ENCODE data around the gene SPTY2D1. TPM values are rescaled to one million over a fixed set of nuclear protein-coding genes. Genes with fewer than 3 reads are reported as not detected.
"Not testable (repeated sequence)": the region's sequence is repeated elsewhere in the genome, so short reads cannot be mapped to it uniquely, and the experiment has no call there.

SPTY2D1 gene
- polyA plus RNA-seq, 3 donors, result 8.4 to 14.9 (median 11.8) TPM

DNA sequence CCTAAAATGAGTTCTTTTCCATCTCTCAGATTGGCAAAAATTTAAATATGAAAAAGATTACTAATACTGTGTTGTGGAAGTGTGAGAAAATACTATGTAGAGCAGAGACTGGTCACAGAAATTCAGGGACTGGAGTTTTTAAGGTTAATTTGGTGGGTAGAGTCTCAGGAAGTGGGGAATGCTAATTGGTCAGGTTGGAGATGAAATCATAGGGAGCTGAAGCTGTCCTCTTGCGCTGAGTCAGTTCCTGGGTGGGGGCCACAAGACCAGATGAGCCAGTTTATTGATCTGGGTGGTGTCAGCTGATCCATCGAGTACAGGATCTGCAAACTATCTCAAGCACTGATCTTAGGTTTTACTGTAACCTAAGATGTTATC is 35.1 kb upstream of the SPTY2D1 start:
- no peaks in the 10 kb centered on the region for H3K79me2 ChIP-seq (ENCODE audit: insufficient read depth, low read length)
- no peak overlapping the region for H3K27ac ChIP-seq (ENCODE audit: low read depth in 1 of 2, low read length in 2 of 2)
- Mint-ChIP-seq H3K9me3 (peaks cover 0 to 8% (median 0%) of the 10 kb centered on the region in 7 donors), H3K36me3 (no peaks in the 10 kb centered on the region), H3K27me3 (ENCODE audit: low read depth in 3 of 3) (peaks cover 0 to 10% (median 3%) of the 10 kb centered on the region in 3 donors), H3K4me3 (peak overlapping the region in 1 of 2 donors; percentile 49), H3K27ac (peak overlapping the region in 1 of 7 donors; percentile 68), H3K4me1 (peaks cover 40% of the 10 kb centered on the region)
- peak in 1 of 3 donors; percentile 28 for DNase-seq
- H3K9ac ChIP-seq (ENCODE audit: insufficient read depth, low read length, poor library complexity, severe bottlenecking), result no peak overlapping the region
- no peak overlapping the region for H3K4me3 ChIP-seq (replicated peaks in 1 of 3; ENCODE audit: low read depth in 2 of 3, low read length in 3 of 3)
- intact Hi-C loops (cut with micrococcal nuclease), result no loop called here
- peaks cover 23 to 29% of the 10 kb centered on the region in 2 donors for H3K4me1 ChIP-seq (ENCODE audit: control insufficient read depth in 1 of 2, insufficient read depth in 2 of 2, low read length in 2 of 2)
- H4K20me1 ChIP-seq (ENCODE audit: insufficient read depth, low read length), result no peaks in the 10 kb centered on the region
- H2AFZ ChIP-seq (ENCODE audit: insufficient read depth, low read depth, low read length, poor library complexity, severe bottlenecking), result peak overlapping the region; percentile 13
- H3K4me2 ChIP-seq (replicated peaks; ENCODE audit: extremely low read depth, low read length, poor library complexity, severe bottlenecking), result no peak overlapping the region
- no peaks in the 10 kb centered on the region for H3K9me3 ChIP-seq (replicated peaks in 1 of 2; ENCODE audit: control insufficient read depth in 1 of 2, insufficient read depth in 1 of 2, low read length in 2 of 2)
- TF ChIP-seq, protein P1, sequence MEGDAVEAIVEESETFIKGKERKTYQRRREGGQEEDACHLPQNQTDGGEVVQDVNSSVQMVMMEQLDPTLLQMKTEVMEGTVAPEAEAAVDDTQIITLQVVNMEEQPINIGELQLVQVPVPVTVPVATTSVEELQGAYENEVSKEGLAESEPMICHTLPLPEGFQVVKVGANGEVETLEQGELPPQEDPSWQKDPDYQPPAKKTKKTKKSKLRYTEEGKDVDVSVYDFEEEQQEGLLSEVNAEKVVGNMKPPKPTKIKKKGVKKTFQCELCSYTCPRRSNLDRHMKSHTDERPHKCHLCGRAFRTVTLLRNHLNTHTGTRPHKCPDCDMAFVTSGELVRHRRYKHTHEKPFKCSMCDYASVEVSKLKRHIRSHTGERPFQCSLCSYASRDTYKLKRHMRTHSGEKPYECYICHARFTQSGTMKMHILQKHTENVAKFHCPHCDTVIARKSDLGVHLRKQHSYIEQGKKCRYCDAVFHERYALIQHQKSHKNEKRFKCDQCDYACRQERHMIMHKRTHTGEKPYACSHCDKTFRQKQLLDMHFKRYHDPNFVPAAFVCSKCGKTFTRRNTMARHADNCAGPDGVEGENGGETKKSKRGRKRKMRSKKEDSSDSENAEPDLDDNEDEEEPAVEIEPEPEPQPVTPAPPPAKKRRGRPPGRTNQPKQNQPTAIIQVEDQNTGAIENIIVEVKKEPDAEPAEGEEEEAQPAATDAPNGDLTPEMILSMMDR (IDR thresholded peaks at IDR 0.05), result no peak
- WGBS (ENCODE audit: insufficient coverage), result 0% methylated on average over 1 of the region's 2 CpGs
- no peaks in the 10 kb centered on the region for H3K27me3 ChIP-seq (ENCODE audit: control insufficient read depth in 2 of 2, insufficient read depth in 2 of 2, low read length in 2 of 2)
- H3K36me3 ChIP-seq (replicated peaks in 1 of 2; ENCODE audit: control insufficient read depth in 1 of 2, insufficient read depth in 2 of 2, low read length in 2 of 2), result no peaks in the 10 kb centered on the region

DNA sequence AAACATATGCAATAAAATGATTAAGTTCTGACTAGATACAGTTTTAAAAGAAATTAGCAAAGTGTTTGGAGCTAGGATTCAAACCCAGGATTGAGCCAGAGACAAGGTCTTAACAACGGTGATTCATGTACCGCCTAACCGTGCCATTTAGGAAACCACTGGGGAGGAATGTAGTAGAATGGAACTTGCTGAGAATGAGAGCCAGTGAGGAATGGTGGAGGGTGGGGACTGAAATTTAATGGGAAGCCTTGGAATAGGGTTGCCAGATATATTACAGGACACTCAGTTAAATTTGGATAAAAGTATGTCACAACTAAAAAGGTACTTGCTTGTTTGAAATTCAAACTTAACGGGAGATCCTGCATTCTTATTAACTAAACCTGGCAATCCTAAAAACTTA is 34.0 kb upstream of the SPTY2D1 start:
- H3K9ac ChIP-seq (ENCODE audit: insufficient read depth, low read length, poor library complexity, severe bottlenecking), result no peak overlapping the region
- no peak overlapping the region for H3K4me3 Mint-ChIP-seq
- peaks cover 0 to 9% (median 3%) of the 10 kb centered on the region in 3 donors for H3K27me3 Mint-ChIP-seq (ENCODE audit: low read depth in 3 of 3)
- intact Hi-C loops (cut with micrococcal nuclease), result no loop called here
- H3K9me3 ChIP-seq (replicated peaks in 1 of 2; ENCODE audit: control insufficient read depth in 1 of 2, insufficient read depth in 1 of 2, low read length in 2 of 2), result no peaks in the 10 kb centered on the region
- H2AFZ ChIP-seq (ENCODE audit: insufficient read depth, low read depth, low read length, poor library complexity, severe bottlenecking), result no peak overlapping the region
- no peaks in the 10 kb centered on the region for H3K36me3 Mint-ChIP-seq
- H3K79me2 ChIP-seq (ENCODE audit: insufficient read depth, low read length), result no peaks in the 10 kb centered on the region
- no peaks in the 10 kb centered on the region for H3K36me3 ChIP-seq (replicated peaks in 1 of 2; ENCODE audit: control insufficient read depth in 1 of 2, insufficient read depth in 2 of 2, low read length in 2 of 2)
- peak overlapping the region in 1 of 7 donors; percentile 45 for H3K27ac Mint-ChIP-seq
- peaks cover 0 to 8% (median 0%) of the 10 kb centered on the region in 7 donors for H3K9me3 Mint-ChIP-seq
- no peaks in the 10 kb centered on the region for H3K27me3 ChIP-seq (ENCODE audit: control insufficient read depth in 2 of 2, insufficient read depth in 2 of 2, low read length in 2 of 2)
- H3K4me1 Mint-ChIP-seq, result peaks cover 36% of the 10 kb centered on the region
- peaks cover 23 to 29% of the 10 kb centered on the region in 2 donors for H3K4me1 ChIP-seq (ENCODE audit: control insufficient read depth in 1 of 2, insufficient read depth in 2 of 2, low read length in 2 of 2)
- no peak for DNase-seq
- H3K4me2 ChIP-seq (replicated peaks; ENCODE audit: extremely low read depth, low read length, poor library complexity, severe bottlenecking), result no peak overlapping the region
- TF ChIP-seq, protein P1 (IDR thresholded peaks at IDR 0.05), result no peak
- no peak overlapping the region for H3K4me3 ChIP-seq (replicated peaks in 1 of 3; ENCODE audit: low read depth in 2 of 3, low read length in 3 of 3)
- no peaks in the 10 kb centered on the region for H4K20me1 ChIP-seq (ENCODE audit: insufficient read depth, low read length)
- WGBS (ENCODE audit: insufficient coverage), result 95% methylated on average over 3 of the region's 4 CpGs
- no peak overlapping the region for H3K27ac ChIP-seq (ENCODE audit: low read depth in 1 of 2, low read length in 2 of 2)

- peaks cover 23 to 29% of the 10 kb centered on the region in 2 donors for H3K4me1 ChIP-seq (ENCODE audit: control insufficient read depth in 1 of 2, insufficient read depth in 2 of 2, low read length in 2 of 2)
- H3K9me3 Mint-ChIP-seq; H3K9ac ChIP-seq (ENCODE audit: insufficient read depth, low read length, poor library complexity, severe bottlenecking); intact Hi-C loops (cut with micrococcal nuclease); H3K4me3 ChIP-seq (replicated peaks in 1 of 3; ENCODE audit: low read depth in 2 of 3, low read length in 3 of 3); H3K27ac ChIP-seq (ENCODE audit: low read depth in 1 of 2, low read length in 2 of 2); H4K20me1 ChIP-seq (ENCODE audit: insufficient read depth, low read length); H3K27ac Mint-ChIP-seq; H3K79me2 ChIP-seq (ENCODE audit: insufficient read depth, low read length); H3K4me3 Mint-ChIP-seq; DNase-seq; H3K36me3 Mint-ChIP-seq; H3K4me2 ChIP-seq (replicated peaks; ENCODE audit: extremely low read depth, low read length, poor library complexity, severe bottlenecking); H3K9me3 ChIP-seq (replicated peaks in 1 of 2; ENCODE audit: control insufficient read depth in 1 of 2, insufficient read depth in 1 of 2, low read length in 2 of 2); H3K27me3 ChIP-seq (ENCODE audit: control insufficient read depth in 2 of 2, insufficient read depth in 2 of 2, low read length in 2 of 2); H3K27me3 Mint-ChIP-seq (ENCODE audit: low read depth in 3 of 3); H3K36me3 ChIP-seq (replicated peaks in 1 of 2; ENCODE audit: control insufficient read depth in 1 of 2, insufficient read depth in 2 of 2, low read length in 2 of 2); H2AFZ ChIP-seq (ENCODE audit: insufficient read depth, low read depth, low read length, poor library complexity, severe bottlenecking): not testable (repeated sequence)
- H3K4me1 Mint-ChIP-seq, result peaks cover 33% of the 10 kb centered on the region
- no CpG with 5 or more reads among the region's 10 CpGs for WGBS (ENCODE audit: insufficient coverage)
Observed at GRCh38 chr11:18665353-18665872, 31.3 kb upstream of the SPTY2D1 start.
